Stimulated activated CD8-positive, alpha-beta memory T cell treated with anti-CD3 and anti-CD28 coated beads, Interleukin-4, amount 100 ng/mL, for 1 hour (primary cell): Measurements from ENCODE around the gene NEO1.

ENCODE experiments used
- DNase-seq, 2 donors: peaks; one replicate each; pipeline ENCODE4 v3.0.0-alpha.2; 2020; ENCODE audit warnings: low read depth in 2 of 2, low spot score in 1 of 2

The NEO1 gene

GRCh38 chr15:73254598-73254997, 202.3 kb downstream of the NEO1 start:
- DNase-seq: no peak

- DNase-seq: no peak
Measured at GRCh38 chr15:73258271-73259108, 206.2 kb downstream of the NEO1 start.

GRCh38 chr15:73264881-73265280, 212.6 kb downstream of the NEO1 start:
- no peak for DNase-seq

DNA sequence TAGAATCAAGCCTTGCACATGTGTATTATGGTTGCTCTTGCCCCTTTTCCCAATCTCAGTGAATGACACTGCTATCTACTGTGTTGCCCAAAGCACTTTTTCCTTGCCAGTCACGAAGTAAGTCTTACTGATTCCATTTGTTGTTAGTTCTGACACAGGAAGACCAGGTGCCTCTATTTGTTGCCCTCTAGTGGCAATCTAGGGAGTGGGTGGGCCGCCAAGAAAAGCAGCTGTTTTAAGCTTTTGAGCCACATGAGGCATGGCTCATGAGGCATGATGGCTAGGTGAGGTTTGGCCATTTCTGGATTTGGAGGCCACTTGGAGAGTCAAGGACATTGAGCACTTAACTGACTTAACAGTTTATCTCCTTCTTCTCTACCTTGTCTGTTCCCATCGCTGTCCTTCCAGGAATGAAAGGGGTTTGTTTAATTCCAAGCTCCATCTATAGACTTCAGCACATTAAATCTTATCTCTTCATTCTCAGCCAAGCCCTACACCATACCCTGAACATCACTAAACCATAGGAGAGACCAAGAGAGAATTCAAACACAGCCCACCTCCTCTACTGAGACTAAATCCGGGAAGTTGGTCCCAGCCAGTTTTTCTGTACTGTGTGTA, 213.4 kb downstream of the NEO1 start:
- DNase-seq: peak; percentile 4 to 16

- DNase-seq: no peak
Measured at GRCh38 chr15:73268457-73268856, 216.2 kb downstream of the NEO1 start.

- DNase-seq: no peak
Measured at GRCh38 chr15:73270366-73271097, 218.3 kb downstream of the NEO1 start.

DNA sequence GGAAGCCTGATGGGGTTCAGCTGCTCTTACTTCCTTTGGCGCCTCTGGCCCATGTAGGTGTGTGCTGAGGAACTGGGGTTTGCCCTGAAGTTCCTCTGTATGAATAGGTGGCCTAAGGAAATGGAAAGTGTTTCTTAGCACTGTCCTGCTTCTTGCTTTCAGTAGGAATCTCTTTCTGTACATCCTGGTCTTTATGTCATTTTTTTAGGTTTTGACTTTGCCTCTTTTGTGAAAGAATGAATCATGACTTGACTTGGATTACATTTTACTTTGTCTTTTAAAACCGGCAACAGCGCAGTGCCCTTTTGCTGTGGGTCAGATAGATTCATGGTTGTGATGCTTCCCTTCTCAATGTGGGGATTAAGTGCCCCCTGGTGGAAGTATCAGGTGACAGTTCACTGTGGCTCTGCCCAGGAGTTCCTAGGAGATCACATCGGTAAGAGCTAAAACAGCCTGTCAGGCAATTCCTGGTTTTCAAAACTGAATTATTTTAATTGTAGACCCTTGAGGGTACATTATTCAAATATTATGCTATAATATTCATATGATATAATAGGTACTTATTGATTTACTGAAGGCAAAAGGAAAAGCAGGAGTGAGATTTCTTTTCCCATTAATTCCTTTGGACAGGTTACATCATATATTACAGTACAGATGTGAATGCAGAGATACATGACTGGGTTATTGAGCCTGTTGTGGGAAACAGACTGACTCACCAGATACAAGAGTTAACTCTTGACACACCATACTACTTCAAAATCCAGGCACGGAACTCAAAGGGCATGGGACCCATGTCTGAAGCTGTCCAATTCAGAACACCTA, 221.1 kb downstream of the NEO1 start:
- DNase-seq: peak in 1 of 2 donors; percentile 7

DNA sequence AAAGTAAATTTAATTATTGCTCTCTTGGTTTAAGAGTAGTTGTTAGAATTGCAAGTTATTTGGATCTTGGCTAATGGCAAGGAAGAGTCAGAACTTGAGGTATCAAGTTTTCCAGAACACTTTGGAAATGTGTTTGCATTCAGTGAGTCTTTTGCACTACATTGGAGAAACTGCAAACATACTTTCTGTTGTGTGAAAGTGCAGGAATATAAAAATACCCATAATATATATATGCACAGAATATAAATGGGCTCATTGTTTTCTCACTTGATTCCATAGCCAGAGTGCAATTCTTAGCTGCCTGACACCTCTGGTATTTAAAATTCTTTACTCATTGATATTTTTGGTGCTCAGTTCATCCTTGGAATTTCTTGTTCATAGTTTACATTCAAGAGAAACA, 223.6 kb downstream of the NEO1 start:
- no peak for DNase-seq

- no peak for DNase-seq
Measured at GRCh38 chr15:73282567-73283365, 230.5 kb downstream of the NEO1 start.

- DNase-seq: no peak
Measured at GRCh38 chr15:73283366-73283962, 231.2 kb downstream of the NEO1 start.

- no peak for DNase-seq
Measured at GRCh38 chr15:73284090-73284716, 231.9 kb downstream of the NEO1 start.

GRCh38 chr15:73286311-73286710, 234.0 kb downstream of the NEO1 start:
- no peak for DNase-seq

GRCh38 chr15:73287019-73287418, 234.8 kb downstream of the NEO1 start:
- DNase-seq: no peak

DNA sequence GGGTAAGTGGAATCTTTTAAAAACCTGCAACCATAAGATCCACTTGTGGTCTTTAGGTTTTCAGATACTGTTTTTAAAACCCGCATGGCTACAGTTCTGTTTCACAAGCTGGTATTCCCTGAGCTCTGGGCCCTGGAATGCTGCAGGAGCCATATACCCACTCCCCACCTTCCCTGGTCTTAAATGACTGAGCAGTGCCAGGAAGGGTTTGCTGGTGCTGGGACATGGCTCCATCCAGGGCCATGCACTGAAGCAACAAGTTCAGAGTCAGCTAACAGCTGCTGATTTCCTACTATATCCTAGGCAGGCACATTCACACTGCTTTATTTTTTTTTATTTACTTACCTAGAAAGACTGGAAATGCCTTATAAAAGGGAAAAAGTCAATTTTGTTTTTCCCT, 239.2 kb downstream of the NEO1 start:
- no peak for DNase-seq

GRCh38 chr15:73293773-73294172, 241.5 kb downstream of the NEO1 start:
- DNase-seq: no peak

- no peak for DNase-seq
Measured at GRCh38 chr15:73295630-73296286, 243.5 kb downstream of the NEO1 start.

GRCh38 chr15:73296609-73297353, 244.5 kb downstream of the NEO1 start:
- no peak for DNase-seq

DNA sequence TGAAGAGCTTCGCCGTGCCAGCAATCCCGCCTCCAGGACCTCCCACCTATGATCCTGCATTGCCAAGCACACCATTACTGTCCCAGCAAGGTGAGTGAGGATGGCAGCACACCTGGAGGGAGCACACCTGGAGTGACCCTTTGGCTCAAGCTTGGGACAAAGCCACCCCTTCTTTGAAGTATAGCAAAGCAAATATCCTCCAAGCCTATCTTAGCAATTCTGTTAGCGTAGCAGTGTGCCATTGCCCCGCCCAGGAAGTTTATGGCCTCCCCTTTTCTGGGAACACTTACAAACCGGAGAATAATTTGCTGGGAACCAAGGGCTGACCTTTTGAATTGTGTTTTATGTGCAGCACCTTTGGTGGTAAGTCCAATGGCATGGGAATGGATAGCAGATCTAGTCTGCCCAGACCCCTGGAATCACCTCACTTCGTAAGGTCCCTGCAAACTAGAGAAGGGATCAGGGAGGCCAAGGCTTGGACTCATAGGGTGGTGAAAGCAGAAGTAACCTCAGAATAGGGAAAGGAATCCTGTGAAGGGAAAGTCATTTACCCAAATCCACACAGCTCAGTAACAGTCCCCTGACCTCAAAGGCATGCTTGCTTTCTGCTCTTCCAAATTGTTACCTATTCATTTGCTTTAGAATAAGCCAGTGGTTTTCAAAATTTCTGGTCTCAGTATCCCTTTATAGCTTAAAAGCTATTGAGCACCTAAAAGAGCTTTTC, 246.4 kb downstream of the NEO1 start:
- DNase-seq: no peak
